SK-N-SH treated with all-trans-retinoic acid at 6 μM for 48 hours (cell line): ENCODE results near the gene EVI2A.

ENCODE experiments used
- ATAC-seq: fragments of 200-7000 bp; cut with Tn5 transposase; 3 replicates; pipeline ENCODE4 v1.9.1; 2020; ENCODE audit warnings: mild to moderate bottlenecking, moderate library complexity
- ARNTL ChIP-seq: fragments of 450-650 bp; formaldehyde crosslinking; IDR thresholded peaks from 2 replicates; pipeline ENCODE4 v1.5.0; 2020; ENCODE audit warnings: low read depth, mild to moderate bottlenecking, moderate library complexity, borderline replicate concordance
- BACH2 ChIP-seq: fragments of 250-450 bp; sonication (Bioruptor Pico); IDR thresholded peaks from 2 replicates; pipeline ENCODE4 v1.9.0; 2021; ENCODE audit warnings: mild to moderate bottlenecking, borderline replicate concordance
- CSDC2 ChIP-seq: fragments of 250-450 bp; sonication (Bioruptor Pico); IDR thresholded peaks from 2 replicates; pipeline ENCODE4 v1.5.0; 2020; ENCODE audit warnings: mild to moderate bottlenecking, moderate library complexity
- ISL1 ChIP-seq: fragments of 250-450 bp; sonication (Bioruptor Pico); IDR thresholded peaks from 2 replicates; pipeline ENCODE4 v2.1.2; 2022; ENCODE audit warnings: mild to moderate bottlenecking, moderate library complexity
- OSR1 ChIP-seq: fragments of 250-450 bp; sonication (Bioruptor Pico); IDR thresholded peaks from 2 replicates; pipeline ENCODE4 v1.8.0; 2022; ENCODE audit warnings: moderate library complexity, mild to moderate bottlenecking, inconsistent platforms
- POU6F1 ChIP-seq: fragments of 250-450 bp; sonication (Bioruptor Pico); IDR thresholded peaks from 2 replicates; pipeline ENCODE4 v1.8.0; 2021; ENCODE audit warnings: low read depth, mild to moderate bottlenecking, moderate library complexity, borderline replicate concordance
- PPARA ChIP-seq: fragments of 250-450 bp; sonication (Bioruptor Pico); IDR thresholded peaks from 2 replicates; pipeline ENCODE4 v1.5.0; 2020; ENCODE audit warnings: mild to moderate bottlenecking, borderline replicate concordance
- RARB ChIP-seq: fragments of 250-450 bp; sonication (Bioruptor Pico); IDR thresholded peaks from 2 replicates; pipeline ENCODE4 v1.8.0; 2021; ENCODE audit warnings: mild to moderate bottlenecking, moderate library complexity
- SNAI2 ChIP-seq: fragments of 250-450 bp; sonication (Bioruptor Pico); IDR thresholded peaks from 2 replicates; pipeline ENCODE4 v1.5.0; 2020; ENCODE audit warnings: mild to moderate bottlenecking, moderate library complexity
- ZC3H10 ChIP-seq: fragments of 250-450 bp; sonication (Bioruptor Pico); IDR thresholded peaks from 2 replicates; pipeline ENCODE4 v1.5.1; 2021; ENCODE audit warnings: mild to moderate bottlenecking, moderate library complexity
- ZFP30 ChIP-seq: fragments of 450-650 bp; formaldehyde crosslinking; IDR thresholded peaks from 2 replicates; pipeline ENCODE4 v1.5.0; 2022; ENCODE audit warnings: mild to moderate bottlenecking, moderate library complexity
- ZNF565 ChIP-seq: fragments of 450-650 bp; formaldehyde crosslinking; conservative IDR thresholded peaks from 2 replicates; pipeline ENCODE4 v1.5.0; 2020; ENCODE audit warnings: low read depth, mild to moderate bottlenecking, moderate library complexity
- ZNF70 ChIP-seq: fragments of 450-650 bp; formaldehyde crosslinking; IDR thresholded peaks from 2 replicates; pipeline ENCODE4 v1.5.0; 2020; ENCODE audit warnings: mild to moderate bottlenecking, moderate library complexity
- ZNF8 ChIP-seq: fragments of 450-650 bp; formaldehyde crosslinking; IDR thresholded peaks from 2 replicates; pipeline ENCODE4 v1.5.0; 2020; ENCODE audit warnings: mild to moderate bottlenecking, moderate library complexity
- TF ChIP-seq, protein P1 (sequence below): fragments of 250-450 bp; sonication (Bioruptor Pico); IDR thresholded peaks from 2 replicates; pipeline ENCODE4 v1.5.0; 2020; ENCODE audit warnings: mild to moderate bottlenecking, moderate library complexity
- TF ChIP-seq, protein P2 (sequence below): fragments of 250-450 bp; sonication (Bioruptor Pico); IDR thresholded peaks from 2 replicates; pipeline ENCODE4 v1.5.1; 2020; ENCODE audit warnings: low read depth, mild to moderate bottlenecking, moderate library complexity
- TF ChIP-seq, protein P3 (sequence below): fragments of 250-450 bp; sonication (Bioruptor Pico); IDR thresholded peaks from 2 replicates; pipeline ENCODE4 v1.5.1; 2021; ENCODE audit warnings: mild to moderate bottlenecking, moderate library complexity
- TF ChIP-seq, protein P4 (sequence below): fragments of 250-450 bp; sonication (Bioruptor Pico); IDR thresholded peaks from 2 replicates; pipeline ENCODE4 v1.8.0; 2020; ENCODE audit warnings: mild to moderate bottlenecking, moderate library complexity, borderline replicate concordance

The EVI2A gene

GRCh38 chr17:31295489-31295871 is 25.9 kb downstream of the EVI2A start:
- TF ChIP-seq PPARA (CRISPR knock-in tag), result no peak
- no peak for TF ChIP-seq OSR1 (CRISPR knock-in tag)
- TF ChIP-seq SNAI2 (CRISPR knock-in tag), result no peak
- TF ChIP-seq ISL1 (CRISPR knock-in tag), result no peak
- TF ChIP-seq, protein P1, sequence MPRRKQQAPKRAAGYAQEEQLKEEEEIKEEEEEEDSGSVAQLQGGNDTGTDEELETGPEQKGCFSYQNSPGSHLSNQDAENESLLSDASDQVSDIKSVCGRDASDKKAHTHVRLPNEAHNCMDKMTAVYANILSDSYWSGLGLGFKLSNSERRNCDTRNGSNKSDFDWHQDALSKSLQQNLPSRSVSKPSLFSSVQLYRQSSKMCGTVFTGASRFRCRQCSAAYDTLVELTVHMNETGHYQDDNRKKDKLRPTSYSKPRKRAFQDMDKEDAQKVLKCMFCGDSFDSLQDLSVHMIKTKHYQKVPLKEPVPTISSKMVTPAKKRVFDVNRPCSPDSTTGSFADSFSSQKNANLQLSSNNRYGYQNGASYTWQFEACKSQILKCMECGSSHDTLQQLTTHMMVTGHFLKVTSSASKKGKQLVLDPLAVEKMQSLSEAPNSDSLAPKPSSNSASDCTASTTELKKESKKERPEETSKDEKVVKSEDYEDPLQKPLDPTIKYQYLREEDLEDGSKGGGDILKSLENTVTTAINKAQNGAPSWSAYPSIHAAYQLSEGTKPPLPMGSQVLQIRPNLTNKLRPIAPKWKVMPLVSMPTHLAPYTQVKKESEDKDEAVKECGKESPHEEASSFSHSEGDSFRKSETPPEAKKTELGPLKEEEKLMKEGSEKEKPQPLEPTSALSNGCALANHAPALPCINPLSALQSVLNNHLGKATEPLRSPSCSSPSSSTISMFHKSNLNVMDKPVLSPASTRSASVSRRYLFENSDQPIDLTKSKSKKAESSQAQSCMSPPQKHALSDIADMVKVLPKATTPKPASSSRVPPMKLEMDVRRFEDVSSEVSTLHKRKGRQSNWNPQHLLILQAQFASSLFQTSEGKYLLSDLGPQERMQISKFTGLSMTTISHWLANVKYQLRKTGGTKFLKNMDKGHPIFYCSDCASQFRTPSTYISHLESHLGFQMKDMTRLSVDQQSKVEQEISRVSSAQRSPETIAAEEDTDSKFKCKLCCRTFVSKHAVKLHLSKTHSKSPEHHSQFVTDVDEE, result no peak
- TF ChIP-seq CSDC2, result no peak
- no peak for TF ChIP-seq BACH2 (CRISPR knock-in tag)
- TF ChIP-seq ZFP30 (CRISPR knock-in tag), result no peak
- TF ChIP-seq ZNF70 (CRISPR knock-in tag), result no peak
- no peak for TF ChIP-seq RARB (CRISPR knock-in tag)
- no peak for TF ChIP-seq ZNF565 (CRISPR knock-in tag)
- TF ChIP-seq, protein P2, sequence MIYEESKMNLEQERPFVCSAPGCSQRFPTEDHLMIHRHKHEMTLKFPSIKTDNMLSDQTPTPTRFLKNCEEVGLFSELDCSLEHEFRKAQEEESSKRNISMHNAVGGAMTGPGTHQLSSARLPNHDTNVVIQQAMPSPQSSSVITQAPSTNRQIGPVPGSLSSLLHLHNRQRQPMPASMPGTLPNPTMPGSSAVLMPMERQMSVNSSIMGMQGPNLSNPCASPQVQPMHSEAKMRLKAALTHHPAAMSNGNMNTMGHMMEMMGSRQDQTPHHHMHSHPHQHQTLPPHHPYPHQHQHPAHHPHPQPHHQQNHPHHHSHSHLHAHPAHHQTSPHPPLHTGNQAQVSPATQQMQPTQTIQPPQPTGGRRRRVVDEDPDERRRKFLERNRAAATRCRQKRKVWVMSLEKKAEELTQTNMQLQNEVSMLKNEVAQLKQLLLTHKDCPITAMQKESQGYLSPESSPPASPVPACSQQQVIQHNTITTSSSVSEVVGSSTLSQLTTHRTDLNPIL, result no peak
- TF ChIP-seq, protein P3, sequence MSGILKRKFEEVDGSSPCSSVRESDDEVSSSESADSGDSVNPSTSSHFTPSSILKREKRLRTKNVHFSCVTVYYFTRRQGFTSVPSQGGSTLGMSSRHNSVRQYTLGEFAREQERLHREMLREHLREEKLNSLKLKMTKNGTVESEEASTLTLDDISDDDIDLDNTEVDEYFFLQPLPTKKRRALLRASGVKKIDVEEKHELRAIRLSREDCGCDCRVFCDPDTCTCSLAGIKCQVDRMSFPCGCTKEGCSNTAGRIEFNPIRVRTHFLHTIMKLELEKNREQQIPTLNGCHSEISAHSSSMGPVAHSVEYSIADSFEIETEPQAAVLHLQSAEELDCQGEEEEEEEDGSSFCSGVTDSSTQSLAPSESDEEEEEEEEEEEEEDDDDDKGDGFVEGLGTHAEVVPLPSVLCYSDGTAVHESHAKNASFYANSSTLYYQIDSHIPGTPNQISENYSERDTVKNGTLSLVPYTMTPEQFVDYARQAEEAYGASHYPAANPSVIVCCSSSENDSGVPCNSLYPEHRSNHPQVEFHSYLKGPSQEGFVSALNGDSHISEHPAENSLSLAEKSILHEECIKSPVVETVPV (CRISPR knock-in tag), result no peak
- no peak for TF ChIP-seq ARNTL (CRISPR knock-in tag)
- no peak for TF ChIP-seq ZC3H10 (CRISPR knock-in tag)
- ATAC-seq, result no peak

DNA sequence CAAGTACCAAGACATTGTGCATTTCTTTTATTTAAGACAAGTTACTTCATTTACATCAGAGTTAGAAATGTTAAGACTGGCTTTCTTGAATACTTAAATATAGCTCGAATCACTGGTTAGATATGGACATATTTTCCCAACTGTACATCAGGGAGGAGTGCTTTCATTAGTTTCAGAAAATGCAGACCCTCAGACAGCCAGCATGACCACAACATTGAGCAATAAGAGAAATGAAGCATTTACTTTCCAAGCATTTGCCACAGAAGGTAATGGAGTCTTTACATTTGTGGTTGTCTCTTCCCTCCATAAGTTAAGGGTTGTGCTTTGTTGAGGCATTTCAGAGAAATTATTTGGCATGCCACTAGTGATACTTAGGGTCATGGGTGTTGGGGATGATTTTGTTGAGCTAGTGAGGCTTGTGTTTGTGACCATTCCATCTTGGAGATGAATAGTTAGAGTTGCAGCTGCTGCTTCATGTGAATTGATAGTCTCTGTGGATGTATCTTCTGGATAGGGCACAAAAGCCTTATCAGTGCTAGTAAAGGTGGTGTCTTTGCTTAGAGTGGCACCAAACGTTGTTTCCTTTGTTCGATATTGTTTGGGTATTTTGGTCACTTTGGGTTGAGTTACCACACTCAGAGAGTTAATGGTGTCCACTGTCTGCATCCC is 26.5 kb downstream of the EVI2A start:
- TF ChIP-seq, protein P3 (CRISPR knock-in tag), result no peak
- no peak for TF ChIP-seq ZNF70 (CRISPR knock-in tag)
- TF ChIP-seq ZNF8 (CRISPR knock-in tag), result no peak
- TF ChIP-seq, protein P1, result no peak
- TF ChIP-seq, protein P4, sequence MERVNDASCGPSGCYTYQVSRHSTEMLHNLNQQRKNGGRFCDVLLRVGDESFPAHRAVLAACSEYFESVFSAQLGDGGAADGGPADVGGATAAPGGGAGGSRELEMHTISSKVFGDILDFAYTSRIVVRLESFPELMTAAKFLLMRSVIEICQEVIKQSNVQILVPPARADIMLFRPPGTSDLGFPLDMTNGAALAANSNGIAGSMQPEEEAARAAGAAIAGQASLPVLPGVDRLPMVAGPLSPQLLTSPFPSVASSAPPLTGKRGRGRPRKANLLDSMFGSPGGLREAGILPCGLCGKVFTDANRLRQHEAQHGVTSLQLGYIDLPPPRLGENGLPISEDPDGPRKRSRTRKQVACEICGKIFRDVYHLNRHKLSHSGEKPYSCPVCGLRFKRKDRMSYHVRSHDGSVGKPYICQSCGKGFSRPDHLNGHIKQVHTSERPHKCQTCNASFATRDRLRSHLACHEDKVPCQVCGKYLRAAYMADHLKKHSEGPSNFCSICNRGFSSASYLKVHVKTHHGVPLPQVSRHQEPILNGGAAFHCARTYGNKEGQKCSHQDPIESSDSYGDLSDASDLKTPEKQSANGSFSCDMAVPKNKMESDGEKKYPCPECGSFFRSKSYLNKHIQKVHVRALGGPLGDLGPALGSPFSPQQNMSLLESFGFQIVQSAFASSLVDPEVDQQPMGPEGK (CRISPR knock-in tag), result no peak
- no peak for TF ChIP-seq POU6F1 (CRISPR knock-in tag)
- no peak for TF ChIP-seq RARB (CRISPR knock-in tag)
- ATAC-seq, result no peak
